H1 (cell line): ENCODE measurements around the gene TOM1L2. TPM values are rescaled to one million over a fixed set of nuclear protein-coding genes. Genes with fewer than 3 reads are reported as not detected.

ENCODE experiments used
- E2F6 ChIP-seq: IDR thresholded peaks from 2 replicates; pipeline ENCODE4 v1.6.1; 2012; ENCODE audit warnings: inconsistent platforms
- RAD21 ChIP-seq, 2 experiments: IDR thresholded peaks in 1 of 2; conservative IDR thresholded peaks in 1 of 2; 2 replicates each; pipeline ENCODE4 v1.6.1; 2011; ENCODE audit warnings: low read depth in 2 of 2, low read length in 2 of 2, improper control_type of control experiment in 1 of 2, inconsistent platforms in 1 of 2, mild to moderate bottlenecking in 1 of 2, moderate library complexity in 1 of 2
- polyA plus RNA-seq, 7 experiments: library from polyadenylated mRNA; depleted of rRNA in 3 of 7; stranded (reverse) in 5 of 7; unstranded in 2 of 7; fragments of >200 nt in 5 of 7; fragments of 200-250 nt in 2 of 7; gene quantifications; 1 replicate in 5 of 7; 2 replicates in 1 of 7; 4 replicates in 1 of 7; pipeline versions ENCODE4 v1.2.1 to v1.2.3, GENCODE V29; 2011 to 2013; ENCODE audit warnings: missing spikeins in 2 of 7, mixed read lengths in 2 of 7
- total RNA-seq: library from RNA; stranded (reverse); fragmentation: NEBNext Ultra II Directional; extraction: Animal tissue kit (Norgen Biotek cat#: 25700); gene quantifications from 2 replicates; pipeline ENCODE4 v1.2.1, GENCODE V29; 2021

The TOM1L2 gene
- total and polyA plus RNA-seq, 2 of the 8 experiments (the other 6 are each of a cell fraction or from before 2014, with no cell fraction given) = 2.0 to 3.4 TPM

DNA sequence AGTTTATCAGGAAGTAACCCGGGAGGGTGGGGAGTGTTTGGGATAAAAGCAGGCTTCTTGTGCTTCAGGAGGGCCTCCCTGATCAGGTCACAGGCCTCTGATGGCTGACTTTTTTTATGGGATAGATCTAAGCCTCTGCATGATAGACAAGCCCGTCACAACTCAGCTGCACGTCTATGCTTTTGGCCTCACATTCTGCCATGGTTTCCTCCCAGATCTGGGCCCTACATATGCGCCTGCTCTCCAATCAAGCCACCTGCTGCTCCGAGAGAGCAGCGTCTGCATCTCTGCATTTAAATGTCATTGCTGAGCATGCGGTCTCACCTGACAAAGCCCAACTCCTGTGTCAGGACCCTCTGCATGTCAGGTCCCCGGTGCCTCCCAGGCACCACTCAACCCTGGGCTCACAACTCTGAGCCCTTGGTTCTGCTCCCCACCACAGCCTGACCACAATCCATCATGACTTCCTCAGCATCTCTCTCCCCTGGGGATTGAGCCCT, 90.1 kb downstream of the TOM1L2 start (continued):
- no peak for TF ChIP-seq RAD21 (IDR thresholded peaks at IDR 0.05 in 1 of 2, conservative IDR thresholded peaks at IDR 0.05 in 1 of 2; ENCODE audit: low read depth in 2 of 2, low read length in 2 of 2)
- peak; percentile 34; the same call in 1 of the 2 replicates for TF ChIP-seq E2F6
